GM20431 (cell line): ENCODE results near the gene CARD10.

ENCODE experiments used
- in situ Hi-C: fragments of 300-500 bp; cut with MseI, MboI; formaldehyde crosslinking; loops from one replicate; pipeline ENCODE4 v1.15.0; 2020; ENCODE audit warnings: low sequenced_read_pairs; ENCODE audit not compliant: unreplicated experiment

Gene CARD10

DNA sequence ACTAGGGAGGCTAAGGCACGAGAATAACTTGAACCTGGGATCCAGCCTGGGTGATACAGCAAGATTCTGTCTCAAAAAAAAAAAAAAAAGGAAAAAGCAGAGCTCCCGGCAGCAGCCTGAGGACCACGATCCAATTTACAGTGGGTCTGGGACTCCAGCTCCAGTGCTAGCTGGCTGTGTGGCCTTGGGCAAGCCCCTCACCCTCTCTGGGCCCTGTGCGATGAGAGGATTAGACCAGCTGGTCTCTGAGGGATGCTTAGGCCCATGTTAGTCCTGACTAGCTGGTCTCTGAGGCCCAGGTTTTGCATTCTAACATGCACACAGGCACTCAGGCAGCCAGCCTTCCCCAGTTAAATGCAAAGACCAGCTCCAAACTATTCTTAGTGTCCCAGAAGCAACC lies 13.7 kb downstream of the CARD10 start:
- in situ Hi-C loops: no loop called here

DNA sequence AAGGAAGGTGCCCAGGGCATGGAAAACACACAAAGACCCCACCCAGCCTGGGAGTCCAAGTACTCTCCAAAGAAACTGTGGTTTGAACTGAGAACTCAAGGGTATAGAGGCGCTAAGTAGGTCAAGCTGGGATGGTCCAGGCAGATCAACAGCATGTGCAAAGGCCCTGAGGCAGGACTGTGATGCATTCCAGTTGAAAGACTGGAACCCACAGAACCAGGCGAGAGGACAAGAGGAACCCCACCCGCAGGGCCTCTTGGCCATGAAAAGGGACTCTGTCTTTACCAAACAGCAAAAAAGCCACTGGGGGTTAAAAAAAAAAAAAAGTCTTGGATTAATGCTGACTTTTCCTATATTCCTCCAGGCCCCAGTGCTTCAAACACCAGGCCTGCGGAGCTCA lies 14.3 kb downstream of the CARD10 start:
- in situ Hi-C loops: no loop called here

DNA sequence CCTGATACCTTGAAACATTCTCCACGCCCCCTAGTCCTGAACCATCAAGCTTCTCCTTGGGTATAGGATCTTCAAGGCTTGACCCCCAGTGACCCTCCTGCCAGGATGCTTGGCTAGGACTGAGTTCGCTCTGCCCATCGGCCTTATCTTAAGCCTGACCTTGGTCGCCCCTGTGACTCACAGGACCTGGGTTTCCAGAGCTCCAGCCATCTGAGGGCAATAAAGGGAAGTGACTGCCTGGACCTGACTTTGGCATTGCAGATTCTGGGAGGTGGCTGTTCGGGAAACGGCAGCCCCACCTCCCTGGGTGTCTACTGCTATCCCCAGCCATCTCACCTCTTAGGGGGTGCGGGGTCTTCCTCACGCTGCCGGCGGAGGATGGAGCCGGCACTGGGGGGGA lies 15.4 kb downstream of the CARD10 start:
- in situ Hi-C loops: no loop called here

DNA sequence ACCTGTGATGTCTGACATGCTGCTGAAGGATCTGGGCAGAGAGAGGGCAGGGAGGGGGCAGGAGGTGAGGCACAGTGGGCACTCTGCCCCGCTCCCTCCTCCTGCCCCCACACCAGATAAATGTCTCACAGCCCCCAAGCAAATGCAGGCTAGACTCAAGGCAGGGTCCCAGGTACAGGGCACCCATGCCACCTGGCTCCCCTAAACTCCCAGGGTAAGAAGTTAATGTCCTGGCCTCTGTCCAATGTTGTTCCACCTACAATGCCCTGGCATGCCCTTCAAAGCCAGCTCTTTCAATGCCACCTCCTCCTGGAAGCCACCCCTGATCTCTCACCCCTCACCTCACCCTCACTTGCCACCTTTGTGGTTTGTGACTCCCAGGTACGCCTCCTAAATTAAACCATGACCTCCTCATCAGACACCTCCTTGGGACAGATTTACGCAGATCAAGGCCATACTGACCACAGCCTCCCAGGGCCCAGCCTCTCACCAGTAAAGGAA lies 16.0 kb downstream of the CARD10 start:
- in situ Hi-C loops: no loop called here

DNA sequence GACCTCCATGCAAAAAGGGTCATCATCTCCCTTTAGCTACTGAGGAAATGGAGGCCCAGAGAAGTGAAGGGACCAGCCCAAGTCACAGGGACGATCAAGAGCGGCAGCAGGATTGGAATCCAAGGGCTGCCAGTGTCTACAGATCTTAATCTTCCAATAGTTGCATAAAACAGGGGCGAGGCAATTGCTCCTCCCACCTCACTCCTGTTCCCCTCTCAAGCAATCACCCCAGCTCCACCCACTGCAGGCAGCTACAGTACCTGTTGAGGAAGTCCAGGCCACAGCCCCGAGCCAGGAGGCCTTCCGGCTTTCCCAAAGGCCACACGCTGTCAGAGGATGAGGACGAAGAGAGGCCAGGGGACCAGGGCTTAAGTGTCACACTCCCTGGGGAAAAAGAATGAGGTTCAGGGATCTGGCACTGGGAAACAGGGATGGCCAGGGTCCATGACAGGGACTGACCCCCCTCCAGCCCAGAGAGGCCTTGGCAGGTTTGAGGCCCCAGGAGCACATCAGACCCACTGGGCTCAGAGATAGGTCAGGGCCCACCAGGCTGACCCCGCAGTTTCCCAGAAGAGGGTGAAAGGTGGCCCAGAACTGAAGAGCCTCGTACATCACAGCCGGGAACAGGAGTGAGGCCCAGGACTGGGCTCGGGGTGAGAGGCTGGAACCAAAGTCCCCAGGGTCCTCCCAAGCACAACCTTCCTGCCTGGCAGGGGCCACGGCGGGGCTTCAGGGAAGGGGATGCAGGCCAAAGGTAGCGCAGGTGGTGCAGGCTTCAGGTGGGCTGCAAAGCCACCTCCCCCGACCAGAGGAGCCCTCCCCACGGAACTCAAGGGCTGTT lies 16.7 kb downstream of the CARD10 start:
- in situ Hi-C loops: no loop called here

DNA sequence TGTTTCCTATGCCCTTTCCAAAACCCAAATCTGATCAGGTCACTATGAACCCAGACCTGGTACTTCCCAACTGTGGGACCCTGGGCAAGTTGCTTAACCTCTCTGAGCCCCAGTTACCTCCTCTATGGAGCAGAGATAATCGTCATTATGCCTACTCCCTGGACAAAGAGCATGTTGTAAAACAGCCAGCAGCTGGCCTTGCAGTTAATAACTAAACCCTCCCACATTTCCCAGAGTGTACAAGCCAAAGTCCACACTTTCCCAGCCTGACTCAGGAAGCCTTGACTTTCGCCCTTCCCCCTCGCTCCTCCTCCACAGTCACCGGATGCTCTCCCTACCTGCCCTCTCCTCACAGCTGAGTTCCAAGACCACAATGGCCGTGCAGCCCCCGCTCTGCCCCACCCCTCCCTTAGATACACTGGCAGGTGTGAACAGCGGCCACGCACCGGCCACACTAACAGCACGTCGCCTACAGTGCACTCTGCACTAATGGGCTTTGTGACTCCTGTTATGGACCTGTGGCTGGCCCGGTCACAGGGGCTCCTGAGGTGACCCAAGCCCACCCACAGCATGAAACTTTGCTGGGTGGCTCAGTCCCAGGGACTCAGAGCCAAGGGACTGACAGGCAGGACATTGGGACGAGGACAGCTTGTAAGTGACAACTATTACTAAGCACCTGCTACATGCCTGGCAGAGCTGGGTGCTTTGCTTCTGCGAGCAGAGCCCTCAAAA lies 17.4 kb downstream of the CARD10 start:
- in situ Hi-C loops: no loop called here

DNA sequence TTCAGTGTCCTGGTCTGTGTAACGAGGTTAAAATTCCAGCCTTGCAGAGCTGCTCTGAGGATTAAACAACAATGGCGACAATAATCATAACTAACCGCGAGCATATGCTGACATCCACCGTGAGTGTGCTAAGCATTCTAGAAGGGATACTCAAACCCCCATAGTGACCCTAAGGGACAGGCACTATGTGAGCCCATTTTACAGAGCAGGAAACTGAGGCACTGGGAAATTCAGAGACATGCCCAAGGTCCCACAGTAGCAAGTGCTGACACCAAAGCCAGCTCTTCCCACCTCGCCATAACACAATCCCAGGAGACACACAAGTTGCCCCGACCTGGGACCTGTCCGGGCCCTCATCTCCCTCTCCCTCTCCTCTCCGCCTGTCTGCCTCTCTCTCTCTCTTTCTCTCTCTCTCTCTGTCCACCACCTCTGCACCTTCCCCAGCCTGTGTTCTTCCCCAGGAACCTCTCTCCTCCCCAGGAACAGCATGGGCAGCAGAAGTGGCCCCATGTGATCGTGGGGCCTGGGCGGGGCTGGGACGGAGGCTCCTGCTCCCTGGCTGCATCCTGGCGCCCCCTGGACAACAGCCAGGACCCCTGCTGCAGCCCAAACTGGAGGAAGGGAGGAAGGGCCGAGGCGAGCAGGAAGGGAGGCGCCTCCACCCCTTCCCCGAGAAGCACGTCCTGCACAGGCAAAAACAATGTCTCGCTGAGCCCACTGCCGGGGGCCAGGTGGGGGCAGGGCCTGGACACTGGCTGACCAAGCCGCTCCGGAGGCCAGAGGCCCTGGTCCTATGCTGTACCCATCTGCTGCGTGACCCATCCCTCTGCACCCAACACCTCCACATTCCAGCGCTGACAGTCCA lies 18.2 kb downstream of the CARD10 start:
- in situ Hi-C loops: no loop called here

DNA sequence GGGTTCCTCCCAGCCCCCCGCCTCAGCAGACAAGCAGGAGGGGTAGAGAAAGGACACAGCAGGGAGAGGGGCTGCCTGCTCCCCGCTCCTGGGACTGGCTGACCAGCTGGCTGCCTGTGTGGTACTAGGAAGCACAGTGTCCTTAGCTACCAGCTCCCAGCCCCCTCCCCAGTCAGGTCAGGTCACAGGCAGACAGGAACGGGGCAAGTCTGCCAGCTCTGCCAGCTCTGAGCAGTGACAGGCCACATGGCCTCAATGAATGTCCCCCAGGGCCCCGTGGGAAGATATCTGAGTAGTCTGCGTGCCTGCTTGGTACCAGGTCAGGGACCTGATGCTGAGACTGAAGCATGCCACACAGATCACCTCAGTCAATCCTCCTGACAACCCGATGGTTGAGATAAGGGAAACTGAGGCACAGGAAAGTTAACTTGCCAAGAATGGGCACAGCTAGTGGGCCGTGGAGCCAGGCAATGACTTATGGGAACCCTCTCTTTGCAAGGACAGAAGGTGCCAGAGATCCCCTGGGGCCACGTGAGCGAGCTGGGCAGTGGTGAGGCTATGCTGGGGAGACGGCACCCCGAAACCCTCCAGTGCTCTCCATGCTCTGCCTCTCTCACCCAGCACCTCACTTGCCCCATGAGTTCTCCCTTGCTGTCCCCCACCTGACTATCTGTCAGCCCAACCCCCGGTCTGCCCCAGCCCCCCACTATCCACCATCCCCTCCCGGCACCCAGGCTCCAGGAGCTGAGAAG lies 19.2 kb downstream of the CARD10 start:
- in situ Hi-C loops: no loop called here

DNA sequence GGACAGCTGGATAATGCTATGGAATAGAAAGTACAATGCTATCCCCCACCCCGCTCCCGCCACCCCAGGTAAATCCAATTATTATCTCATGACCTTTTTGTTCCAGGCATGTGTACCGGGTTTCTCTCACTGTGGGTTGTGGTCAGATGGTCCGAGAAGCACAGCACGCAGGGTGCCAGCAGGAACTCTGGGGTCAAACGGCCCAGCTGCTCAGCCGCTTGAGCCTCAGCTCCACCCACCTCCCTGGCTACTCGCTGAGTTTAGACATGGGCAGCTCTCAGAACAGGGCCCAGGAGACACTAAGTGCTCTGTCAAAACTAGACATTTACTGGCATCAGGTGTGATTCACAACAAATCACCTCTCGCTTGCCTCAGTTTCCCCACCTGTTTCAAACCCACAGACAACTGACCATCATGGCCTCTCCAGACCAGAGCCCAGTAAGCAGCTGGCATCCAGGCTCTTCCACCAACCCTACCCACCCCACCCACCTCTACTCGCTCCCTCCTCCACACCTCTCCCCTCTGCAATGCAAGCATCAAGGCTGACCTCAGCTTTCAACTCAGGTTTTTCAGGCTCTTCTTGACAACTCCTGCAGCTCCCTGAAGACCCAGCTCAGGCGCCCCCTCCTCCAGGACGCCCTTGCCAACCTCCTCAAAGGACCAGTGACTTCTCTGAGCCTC lies 20.0 kb downstream of the CARD10 start:
- in situ Hi-C loops: no loop called here

DNA sequence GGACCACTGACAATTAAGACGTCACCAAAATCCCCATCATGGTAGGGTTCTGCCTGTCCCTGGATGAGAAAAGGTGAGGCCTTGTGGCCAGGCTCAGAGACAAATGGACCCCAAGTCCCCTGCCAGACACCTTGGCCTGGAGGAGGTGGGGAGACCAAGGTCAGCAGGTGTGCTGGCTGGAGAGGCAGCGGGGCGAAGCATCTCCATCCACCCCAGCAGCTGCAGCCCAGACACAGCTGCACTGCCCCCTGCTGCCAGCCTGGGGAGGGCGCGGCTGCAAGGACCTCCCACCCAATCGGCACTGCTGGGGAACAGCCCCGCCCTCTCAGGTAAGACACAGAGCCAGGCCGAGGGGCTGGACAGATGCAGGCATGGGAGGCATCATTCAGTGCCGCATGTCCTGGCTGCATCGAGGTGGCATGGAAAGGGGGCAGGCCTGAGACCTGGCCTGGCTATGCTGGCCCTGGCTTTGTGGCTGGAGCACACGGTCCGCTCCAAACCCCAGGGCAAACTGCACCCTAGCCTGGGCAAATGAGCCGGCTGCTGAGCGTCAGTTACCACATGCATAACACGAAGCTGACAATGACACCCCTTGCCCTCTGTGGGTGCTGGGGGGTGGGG lies 20.8 kb downstream of the CARD10 start:
- in situ Hi-C loops: no loop called here

DNA sequence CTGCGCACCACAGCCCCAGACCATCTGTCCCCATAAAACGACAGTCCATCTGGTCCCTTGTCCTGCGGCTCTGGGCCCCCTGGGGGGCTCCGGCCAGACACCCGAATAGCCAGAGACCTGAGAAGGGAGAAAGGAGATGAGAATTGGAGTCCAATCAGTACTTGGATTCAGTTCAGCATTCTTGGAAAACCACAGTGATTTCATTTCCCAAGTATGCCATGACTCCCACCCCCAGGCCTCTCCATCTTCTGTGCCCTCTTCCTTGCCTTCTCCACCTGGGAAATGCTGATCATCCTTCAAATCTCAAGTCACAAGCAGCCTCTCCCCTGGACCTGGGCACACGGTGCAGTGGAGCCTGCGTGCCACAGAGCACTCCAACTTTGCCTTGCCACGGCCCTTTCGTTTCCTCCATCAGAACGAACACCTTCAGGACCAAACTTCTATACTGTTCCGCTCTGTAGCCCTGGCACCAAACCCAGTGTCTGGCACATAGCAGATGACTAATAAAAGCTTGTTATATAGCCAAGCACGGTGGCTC lies 22.1 kb downstream of the CARD10 start:
- in situ Hi-C loops: no loop called here

DNA sequence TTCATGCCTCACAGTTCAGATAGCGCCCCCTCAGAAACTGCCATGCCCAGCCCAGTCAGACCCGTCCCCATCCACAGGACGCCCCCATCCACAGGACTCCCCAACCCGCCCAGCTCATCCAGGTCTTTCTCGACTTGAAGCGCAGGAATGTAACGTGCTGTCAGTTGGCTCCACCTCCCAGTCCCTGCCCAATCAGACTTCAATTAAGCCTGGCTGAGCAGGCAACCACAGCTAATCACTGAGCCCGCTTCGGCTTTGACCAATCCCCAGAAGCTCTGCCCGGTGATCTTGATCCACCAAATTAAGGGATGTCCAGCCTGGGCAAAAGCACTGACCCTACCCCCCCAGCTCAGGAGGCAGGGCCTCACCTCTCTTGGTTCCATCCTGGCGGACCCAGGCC lies 22.6 kb downstream of the CARD10 start:
- in situ Hi-C loops: no loop called here

DNA sequence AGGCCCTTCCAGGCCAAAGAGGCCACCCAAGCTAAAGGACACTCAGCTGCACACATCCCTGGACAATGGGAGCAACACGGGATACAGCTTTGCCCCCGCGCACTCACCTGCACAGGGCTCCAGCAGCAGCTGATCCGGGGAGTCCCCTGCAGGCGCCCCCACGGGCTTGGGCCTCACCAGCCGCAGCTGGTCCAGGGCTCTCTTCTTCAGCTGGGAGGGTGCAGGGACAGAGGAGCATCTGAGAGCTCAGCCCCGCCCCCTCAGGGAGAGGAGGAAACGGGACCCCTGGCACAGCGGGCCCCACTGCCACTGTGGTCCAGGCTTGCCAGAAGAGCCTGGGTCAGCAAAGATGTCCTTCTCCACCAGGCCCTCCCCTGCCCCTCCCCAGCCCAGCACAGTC lies 25.2 kb downstream of the CARD10 start:
- in situ Hi-C loops: no loop called here

DNA sequence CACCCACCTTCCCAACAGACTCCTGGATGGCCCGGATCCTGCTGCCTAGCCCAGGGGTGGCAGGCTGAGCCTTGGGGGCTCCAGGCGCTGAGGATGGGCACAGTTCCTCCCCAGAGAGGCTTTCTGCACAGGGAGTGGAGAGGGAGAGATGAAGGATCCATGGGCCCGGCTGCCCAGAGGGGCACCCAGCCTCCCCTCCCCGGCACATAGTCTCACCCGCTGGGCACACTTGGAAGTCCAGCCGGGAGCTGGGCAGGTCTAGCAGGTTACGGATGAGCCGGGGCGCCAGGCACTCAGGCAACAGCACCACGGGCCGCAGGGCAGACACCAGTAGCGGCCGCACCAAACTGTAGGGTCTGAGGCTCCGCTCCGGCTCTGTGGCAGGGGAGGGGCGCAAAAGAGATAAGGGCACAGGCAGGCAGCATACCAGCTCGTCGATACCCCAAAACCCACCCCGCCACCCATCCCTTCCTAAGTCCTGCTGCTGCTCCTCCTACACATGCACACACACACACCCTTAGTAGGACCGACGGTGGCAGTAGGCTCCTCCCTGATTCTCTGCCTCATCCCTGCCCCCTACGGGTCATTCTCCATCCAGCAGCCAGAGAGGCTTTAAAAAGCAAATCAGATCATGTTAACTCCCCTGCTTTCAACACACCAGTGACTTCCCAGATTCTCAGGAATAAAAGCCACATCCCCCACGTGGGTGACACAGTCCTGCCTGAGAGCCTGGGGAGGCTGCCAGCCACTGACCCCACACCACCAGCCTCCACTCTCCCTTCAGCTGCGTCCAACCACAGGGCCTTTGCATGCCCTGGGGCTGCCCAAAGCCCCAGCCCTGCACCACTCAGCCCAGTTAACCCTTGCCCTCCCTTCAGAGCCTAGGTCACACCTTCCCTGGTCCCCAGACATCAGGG lies 26.5 kb downstream of the CARD10 start:
- in situ Hi-C loops: no loop called here

DNA sequence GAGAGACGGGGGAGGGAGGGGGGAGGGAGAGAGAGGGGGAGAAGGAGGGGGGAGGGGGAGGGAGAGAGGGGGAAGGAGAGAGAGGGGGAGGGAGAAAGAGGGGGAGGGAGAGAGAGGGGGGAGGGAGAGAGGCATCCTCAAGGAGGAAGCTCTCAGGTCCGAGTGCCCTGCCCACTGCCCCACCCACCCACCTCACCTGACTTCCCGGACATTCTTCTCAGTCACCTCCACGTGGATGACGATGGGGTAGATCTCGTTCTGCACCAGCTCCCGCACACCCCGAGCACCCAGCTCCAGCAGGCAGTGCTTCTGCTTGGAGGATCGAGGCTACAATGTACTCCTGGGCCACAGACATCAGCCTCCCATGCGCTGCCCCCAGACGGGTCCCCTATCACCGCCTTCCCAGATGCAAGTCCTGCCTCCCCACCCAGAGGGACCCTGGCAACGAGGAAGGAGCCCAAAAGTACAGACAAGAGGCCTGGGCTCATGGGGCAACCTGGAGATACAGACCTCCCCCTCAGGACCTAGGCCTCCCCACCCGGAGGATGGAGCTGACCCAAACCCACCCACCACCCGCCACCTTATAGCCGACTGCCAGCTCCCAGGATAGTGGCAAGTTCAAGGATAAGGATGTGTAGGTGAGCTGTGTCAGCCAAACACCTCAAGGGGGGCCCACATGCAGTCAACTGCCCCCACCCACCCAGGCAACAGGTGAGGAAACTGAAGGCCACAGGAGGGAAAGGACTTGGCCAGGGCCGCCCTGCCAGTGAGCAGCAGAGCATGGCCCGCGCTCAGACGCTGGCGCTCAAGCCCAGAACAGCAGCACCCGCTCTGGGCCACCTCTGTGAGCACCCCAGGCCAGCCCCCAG lies 27.4 kb downstream of the CARD10 start:
- in situ Hi-C loops: no loop called here

DNA sequence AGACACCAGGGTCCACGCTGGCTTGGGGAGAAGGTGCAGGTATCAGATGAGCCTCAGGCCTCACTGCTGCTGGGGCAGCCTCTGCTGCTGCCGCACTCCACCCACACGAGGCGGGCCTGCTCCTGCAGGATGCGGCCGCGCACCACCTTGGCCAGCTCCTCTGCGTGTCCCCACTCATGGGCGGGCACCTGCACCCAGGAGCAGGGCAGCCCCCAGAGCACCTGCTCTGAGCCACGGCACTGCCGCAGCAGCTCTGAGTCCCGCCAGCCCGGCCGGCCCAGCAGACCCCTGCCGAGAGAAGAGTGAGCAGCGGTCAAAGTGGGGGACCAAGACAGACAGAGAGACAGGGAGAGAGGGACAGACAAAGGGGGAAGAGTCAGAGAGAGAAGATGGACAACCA lies 28.1 kb downstream of the CARD10 start:
- in situ Hi-C loops: no loop called here

DNA sequence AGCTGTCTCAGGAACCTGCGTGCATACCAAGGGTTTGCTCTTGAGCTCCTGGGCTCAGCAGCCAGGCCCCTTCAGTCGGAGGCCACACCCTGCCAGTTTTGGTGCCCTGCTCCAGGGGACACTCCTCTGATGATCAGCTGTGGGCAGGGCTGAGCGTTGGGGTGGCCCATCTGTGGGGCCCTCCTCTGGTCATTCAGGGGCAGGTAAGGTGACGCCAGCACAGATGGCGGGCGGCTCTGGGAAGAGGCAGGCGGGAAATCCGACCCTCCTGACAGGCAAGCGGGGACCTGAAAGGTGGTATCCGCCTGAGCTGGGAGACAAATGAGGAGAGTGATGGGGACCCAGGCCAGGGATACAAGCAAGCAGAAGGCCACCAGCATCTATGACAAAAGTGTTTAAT lies 29.2 kb downstream of the CARD10 start:
- in situ Hi-C loops: no loop called here
